ENCODE data around the gene LEF1.

DNA sequence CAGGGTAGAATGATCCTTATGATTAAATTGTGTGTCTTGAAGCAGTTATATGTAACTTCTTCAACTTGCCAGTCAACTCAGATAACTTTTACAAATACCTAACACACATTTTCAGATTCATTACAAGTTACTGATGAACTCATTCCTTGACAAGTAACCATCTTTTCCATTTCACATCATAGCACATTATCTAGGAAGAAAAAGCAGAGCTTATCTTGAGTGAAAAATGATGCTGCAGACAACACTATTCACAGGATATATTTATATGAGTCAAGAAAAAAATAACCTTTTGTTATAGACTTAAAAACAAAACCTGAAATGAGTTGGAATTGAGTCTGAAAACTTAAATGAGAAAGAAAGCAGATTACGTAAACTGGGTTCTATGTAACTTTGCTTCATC is 68.9 kb downstream of the LEF1 start:
- TF ChIP-seq, protein P1, sequence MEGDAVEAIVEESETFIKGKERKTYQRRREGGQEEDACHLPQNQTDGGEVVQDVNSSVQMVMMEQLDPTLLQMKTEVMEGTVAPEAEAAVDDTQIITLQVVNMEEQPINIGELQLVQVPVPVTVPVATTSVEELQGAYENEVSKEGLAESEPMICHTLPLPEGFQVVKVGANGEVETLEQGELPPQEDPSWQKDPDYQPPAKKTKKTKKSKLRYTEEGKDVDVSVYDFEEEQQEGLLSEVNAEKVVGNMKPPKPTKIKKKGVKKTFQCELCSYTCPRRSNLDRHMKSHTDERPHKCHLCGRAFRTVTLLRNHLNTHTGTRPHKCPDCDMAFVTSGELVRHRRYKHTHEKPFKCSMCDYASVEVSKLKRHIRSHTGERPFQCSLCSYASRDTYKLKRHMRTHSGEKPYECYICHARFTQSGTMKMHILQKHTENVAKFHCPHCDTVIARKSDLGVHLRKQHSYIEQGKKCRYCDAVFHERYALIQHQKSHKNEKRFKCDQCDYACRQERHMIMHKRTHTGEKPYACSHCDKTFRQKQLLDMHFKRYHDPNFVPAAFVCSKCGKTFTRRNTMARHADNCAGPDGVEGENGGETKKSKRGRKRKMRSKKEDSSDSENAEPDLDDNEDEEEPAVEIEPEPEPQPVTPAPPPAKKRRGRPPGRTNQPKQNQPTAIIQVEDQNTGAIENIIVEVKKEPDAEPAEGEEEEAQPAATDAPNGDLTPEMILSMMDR (conservative IDR thresholded peaks at IDR 0.05 in 1 of 2, IDR thresholded peaks at IDR 0.05 in 1 of 2; ENCODE audit: extremely low read depth in 1 of 2, insufficient read depth in 1 of 2, low read depth in 1 of 2, low read length in 2 of 2), result no peak
- TF ChIP-seq EZH2 (IDR thresholded peaks at IDR 0.05; ENCODE audit: borderline replicate concordance, low read length), result no peak

All from mammary epithelial cell (primary cell).